Measurements from ENCODE around the gene PMEPA1. TPM values are rescaled to one million over a fixed set of nuclear protein-coding genes. Genes with fewer than 3 reads are reported as not detected.

PMEPA1 gene
- total RNA-seq, 1 donor = 23.5 TPM

- Histone ChIP-seq H4K20me1 (ENCODE audit: insufficient read depth, low read length) (no peaks in the 10 kb centered on the region), H3K27ac (ENCODE audit: low read depth, low read length) (no peak overlapping the region), H2AFZ (ENCODE audit: low read length) (no peak overlapping the region), H3K79me2 (ENCODE audit: insufficient read depth, low read length) (no peaks in the 10 kb centered on the region), H3K4me2 (ENCODE audit: insufficient read depth, low read length) (no peak overlapping the region), H3K9me3 (ENCODE audit: low read depth, low read length) (no peaks in the 10 kb centered on the region), H3K4me3 (ENCODE audit: insufficient read depth, low read length) (no peak overlapping the region), H3K4me1 (ENCODE audit: insufficient read depth, low read length) (peaks cover 2% of the 10 kb centered on the region), H3K27me3 (ENCODE audit: insufficient read depth, low read length) (peaks cover 3% of the 10 kb centered on the region), H3K36me3 (ENCODE audit: insufficient read depth, low read length) (no peaks in the 10 kb centered on the region)
- TF ChIP-seq CTCF (IDR thresholded peaks at IDR 0.05; ENCODE audit: extremely low read depth, low read depth, low read length) = no peak
- no peak for DNase-seq (ENCODE audit: insufficient read length, low spot score, missing footprints)
Measured at GRCh38 chr20:57627339-57627738, 82.5 kb downstream of the PMEPA1 start.

- Histone ChIP-seq H3K79me2 (ENCODE audit: insufficient read depth, low read length) (no peaks in the 10 kb centered on the region), H4K20me1 (ENCODE audit: insufficient read depth, low read length) (no peaks in the 10 kb centered on the region), H2AFZ (ENCODE audit: low read length) (no peak overlapping the region), H3K4me1 (ENCODE audit: insufficient read depth, low read length) (peaks cover 2% of the 10 kb centered on the region), H3K4me2 (ENCODE audit: insufficient read depth, low read length) (no peak overlapping the region), H3K9me3 (ENCODE audit: low read depth, low read length) (no peaks in the 10 kb centered on the region), H3K36me3 (ENCODE audit: insufficient read depth, low read length) (no peaks in the 10 kb centered on the region), H3K27ac (ENCODE audit: low read depth, low read length) (no peak overlapping the region), H3K4me3 (ENCODE audit: insufficient read depth, low read length) (no peak overlapping the region), H3K27me3 (ENCODE audit: insufficient read depth, low read length) (no peaks in the 10 kb centered on the region)
- no peak for TF ChIP-seq CTCF (IDR thresholded peaks at IDR 0.05; ENCODE audit: extremely low read depth, low read depth, low read length)
- no peak for DNase-seq (ENCODE audit: insufficient read length, low spot score, missing footprints)
Measured at GRCh38 chr20:57625978-57626377, 83.8 kb downstream of the PMEPA1 start.

GRCh38 chr20:57625181-57625958, 84.4 kb downstream of the PMEPA1 start:
- no peak for DNase-seq (ENCODE audit: insufficient read length, low spot score, missing footprints)
- no peak overlapping the region for H3K27ac ChIP-seq (ENCODE audit: low read depth, low read length)
- H2AFZ ChIP-seq (ENCODE audit: low read length) = no peak overlapping the region
- no peaks in the 10 kb centered on the region for H3K9me3 ChIP-seq (ENCODE audit: low read depth, low read length)
- peaks cover 2% of the 10 kb centered on the region for H3K4me1 ChIP-seq (ENCODE audit: insufficient read depth, low read length)
- no peak overlapping the region for H3K4me2 ChIP-seq (ENCODE audit: insufficient read depth, low read length)
- no peaks in the 10 kb centered on the region for H3K79me2 ChIP-seq (ENCODE audit: insufficient read depth, low read length)
- TF ChIP-seq CTCF (IDR thresholded peaks at IDR 0.05; ENCODE audit: extremely low read depth, low read depth, low read length) = no peak
- H3K4me3 ChIP-seq (ENCODE audit: insufficient read depth, low read length) = no peak overlapping the region
- H3K27me3 ChIP-seq (ENCODE audit: insufficient read depth, low read length) = no peaks in the 10 kb centered on the region
- no peaks in the 10 kb centered on the region for H3K36me3 ChIP-seq (ENCODE audit: insufficient read depth, low read length)
- no peaks in the 10 kb centered on the region for H4K20me1 ChIP-seq (ENCODE audit: insufficient read depth, low read length)

GRCh38 chr20:57624124-57624523, 85.7 kb downstream of the PMEPA1 start:
- Histone ChIP-seq H3K79me2 (ENCODE audit: insufficient read depth, low read length) (no peaks in the 10 kb centered on the region), H3K36me3 (ENCODE audit: insufficient read depth, low read length) (no peaks in the 10 kb centered on the region), H2AFZ (ENCODE audit: low read length) (no peak overlapping the region), H3K27ac (ENCODE audit: low read depth, low read length) (no peak overlapping the region), H4K20me1 (ENCODE audit: insufficient read depth, low read length) (no peaks in the 10 kb centered on the region), H3K4me1 (ENCODE audit: insufficient read depth, low read length) (peaks cover 2% of the 10 kb centered on the region), H3K4me3 (ENCODE audit: insufficient read depth, low read length) (no peak overlapping the region), H3K9me3 (ENCODE audit: low read depth, low read length) (no peaks in the 10 kb centered on the region), H3K27me3 (ENCODE audit: insufficient read depth, low read length) (peaks cover 4% of the 10 kb centered on the region), H3K4me2 (ENCODE audit: insufficient read depth, low read length) (no peak overlapping the region)
- no peak for TF ChIP-seq CTCF (IDR thresholded peaks at IDR 0.05; ENCODE audit: extremely low read depth, low read depth, low read length)
- DNase-seq (ENCODE audit: insufficient read length, low spot score, missing footprints) = no peak
